GM12891 (cell line): ENCODE data around the gene CD48.
"Not testable (repeated sequence)": the region's sequence is repeated elsewhere in the genome, so short reads cannot be mapped to it uniquely, and the experiment has no call there.

Source experiments
- DNase-seq: peaks from one replicate; pipeline ENCODE4 v3.0.0; 2011; ENCODE audit warnings: low spot score; ENCODE audit not compliant: insufficient read length
- FAIRE-seq: peaks from 2 replicates; lab custom pipeline; 2011; peaks lifted over from hg19 to GRCh38; lab: Jason Lieb, UNC
- PAX5 ChIP-seq: IDR thresholded peaks from 2 replicates; pipeline ENCODE4 v1.6.1; 2011; ENCODE audit warnings: low read length, moderate library complexity, mild to moderate bottlenecking; ENCODE audit not compliant: insufficient read depth, severe bottlenecking
- POLR2A ChIP-seq: IDR thresholded peaks from 2 replicates; pipeline ENCODE4 v1.6.1; 2011; ENCODE audit warnings: low read depth, low read length, control low read depth
- POLR2AphosphoS5 ChIP-seq: IDR thresholded peaks from 2 replicates; pipeline ENCODE4 v1.6.1; 2011; ENCODE audit warnings: low read depth, low read length, control low read depth
- POU2F2 ChIP-seq: IDR thresholded peaks from 2 replicates; pipeline ENCODE4 v1.6.1; 2011; ENCODE audit warnings: low read depth, mild to moderate bottlenecking, control low read depth, low read length, moderate library complexity
- SPI1 ChIP-seq: IDR thresholded peaks from 2 replicates; pipeline ENCODE4 v1.6.1; 2011; ENCODE audit warnings: low read depth, low read length, control low read depth
- TAF1 ChIP-seq: IDR thresholded peaks from 2 replicates; pipeline ENCODE4 v1.6.1; 2011; ENCODE audit warnings: low read depth, low read length, control low read depth

CD48 gene

GRCh38 chr1:160716013-160716412 lies 4.4 kb upstream of the CD48 start:
- FAIRE-seq (no peak), DNase-seq (no peak)
- TF ChIP-seq SPI1 (no peak), PAX5 (no peak), POLR2A (no peak), TAF1 (no peak), POU2F2 (no peak), POLR2AphosphoS5 (no peak)

GRCh38 chr1:160714034-160714648 lies 2.5 kb upstream of the CD48 start:
- FAIRE-seq, result peak; percentile 98
- DNase-seq, result not testable (repeated sequence)

- DNase-seq (no peak), FAIRE-seq (peak; percentile 70)
- TF ChIP-seq POU2F2, result no peak
- no peak for TF ChIP-seq TAF1
- TF ChIP-seq POLR2A, result no peak
- no peak for TF ChIP-seq SPI1
- no peak for TF ChIP-seq POLR2AphosphoS5
- TF ChIP-seq PAX5, result no peak
Measured at GRCh38 chr1:160713161-160713560, 1.5 kb upstream of the CD48 start.

GRCh38 chr1:160712525-160713080 lies 981 bp upstream of the CD48 start:
- DNase-seq, result not testable (repeated sequence)
- TF ChIP-seq POLR2AphosphoS5 (peak; percentile 79), POU2F2 (peak; percentile 24; the same call in 1 of the 2 replicates), POLR2A (peak; percentile 64), TAF1 (peak; percentile 77), SPI1 (peak; percentile 38)
- FAIRE-seq, result peak; percentile 100

- TF ChIP-seq POU2F2, result no peak
- TF ChIP-seq PAX5, result no peak
- no peak for TF ChIP-seq SPI1
- TF ChIP-seq POLR2A, result no peak
- TF ChIP-seq TAF1, result no peak
- TF ChIP-seq POLR2AphosphoS5, result no peak
- DNase-seq, result no peak
- no peak for FAIRE-seq
Measured at GRCh38 chr1:160711276-160711601, 383 bp downstream of the CD48 start.

- peak; percentile 78 for FAIRE-seq
- TF ChIP-seq TAF1, result no peak
- TF ChIP-seq POLR2A, result peak; percentile 30; the same call in 1 of the 2 replicates
- no peak for TF ChIP-seq POU2F2
- TF ChIP-seq PAX5, result no peak
- TF ChIP-seq POLR2AphosphoS5, result peak; percentile 69
- TF ChIP-seq SPI1, result no peak
- no peak for DNase-seq
Measured at GRCh38 chr1:160710517-160711252, 937 bp downstream of the CD48 start.

GRCh38 chr1:160709715-160710114 lies 1.9 kb downstream of the CD48 start:
- no peak for DNase-seq
- TF ChIP-seq SPI1, result no peak
- peak; percentile 20 for FAIRE-seq

- no peak for DNase-seq
- TF ChIP-seq TAF1, result no peak
- peak; percentile 49; the same call in 1 of the 2 replicates for TF ChIP-seq POLR2AphosphoS5
- no peak for TF ChIP-seq POU2F2
- TF ChIP-seq POLR2A, result peak; percentile 47; the same call in 1 of the 2 replicates
- TF ChIP-seq SPI1, result no peak
- no peak for TF ChIP-seq PAX5
- peak; percentile 90 for FAIRE-seq
Measured at GRCh38 chr1:160708801-160709200, 2.8 kb downstream of the CD48 start.

- no peak for FAIRE-seq
- TF ChIP-seq POU2F2 (no peak), POLR2AphosphoS5 (no peak; the same call in 1 of the 2 replicates), POLR2A (0 out of 2 replicates have a peak, but pooled peaks have one; percentile 40)
- DNase-seq, result no peak
Measured at GRCh38 chr1:160708118-160708517, 3.5 kb downstream of the CD48 start.
